ENCODE results near the gene TH.

- TF ChIP-seq POLR2AphosphoS5 (IDR thresholded peaks at IDR 0.05) = no peak
- TF ChIP-seq CTCF (IDR thresholded peaks at IDR 0.05) = no peak
- TF ChIP-seq POLR2A (IDR thresholded peaks at IDR 0.05) = no peak
- no peak for TF ChIP-seq EP300 (IDR thresholded peaks at IDR 0.05)
These were observed 6.0 kb downstream of the TH start for GRCh38 chr11:2165571-2165970.

Measured in suprapubic skin (tissue), 4 donors.